NCI-H1048 (cell line): ENCODE data around the gene LMO1.
A peak's percentile ranks its signal among the peaks of the same experiment; 100 is the strongest.

Experiments used
- DNase-seq: peaks from one replicate; lab custom pipeline; 2025; lab: John Stamatoyannopoulos, UW

LMO1 gene

DNA sequence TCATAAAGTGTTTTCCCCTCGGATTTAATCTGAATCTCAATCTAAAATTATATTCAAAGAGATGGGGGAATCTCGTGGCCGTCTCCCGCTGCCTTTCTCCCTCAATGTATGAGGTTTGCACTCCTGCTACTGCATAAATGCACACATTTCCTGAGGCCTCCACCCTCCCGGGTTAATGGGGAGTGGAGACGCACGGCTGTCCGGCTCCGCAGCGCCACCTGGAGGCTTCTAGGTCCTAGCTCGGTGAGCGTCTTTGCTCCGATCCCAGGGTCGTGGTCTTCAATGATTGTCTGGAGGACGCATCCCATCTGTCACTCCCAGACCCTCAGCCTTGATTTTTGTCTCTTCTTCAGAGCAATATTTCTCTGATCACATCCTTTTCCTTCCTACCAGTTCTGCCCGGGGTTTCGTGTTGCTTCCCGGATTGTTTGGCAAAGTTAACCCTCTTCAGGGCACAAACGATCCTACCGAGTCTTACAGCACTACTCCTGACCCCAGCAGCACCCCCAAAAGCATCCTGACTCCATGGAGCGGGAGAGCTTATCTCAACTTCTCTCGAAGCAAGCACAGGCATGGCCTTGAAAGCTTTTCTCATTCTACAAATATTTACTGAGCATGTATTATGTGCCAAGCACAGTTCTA, at the start of gene LMO1:
TSS of gene LMO1 (minus strand) at position 110 of the 642 bp plus-strand sequence. CDS start 516 bp downstream, outside the sequence.
- peak; percentile 40 for DNase-seq

- DNase-seq, result no peak
Measured at GRCh38 chr11:8312986-8313385, 49.3 kb upstream of the LMO1 start.

- no peak for DNase-seq
Measured at GRCh38 chr11:8311366-8311765, 47.7 kb upstream of the LMO1 start.

GRCh38 chr11:8310743-8311298, 47.1 kb upstream of the LMO1 start:
- no peak for DNase-seq

DNA sequence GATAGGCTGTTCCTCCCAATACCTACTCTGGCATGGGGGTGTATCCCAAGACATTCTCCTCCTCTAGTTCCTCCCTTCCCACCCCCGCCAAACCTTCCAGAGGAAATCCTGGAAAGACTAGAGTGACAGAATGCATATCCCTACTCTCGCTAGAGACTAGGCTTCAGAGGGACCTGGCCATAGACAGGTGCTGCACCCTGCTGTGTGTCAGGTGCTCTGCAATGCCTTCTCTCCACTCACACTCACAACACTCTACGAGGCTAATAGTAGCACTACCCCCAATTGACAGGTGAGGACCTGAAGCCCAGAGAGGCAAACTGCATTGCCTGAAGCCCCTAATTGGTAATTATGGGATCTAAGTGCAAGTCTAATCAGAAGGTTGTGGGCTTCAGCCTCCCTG, 46.2 kb upstream of the LMO1 start:
- no peak for DNase-seq

- no peak for DNase-seq
Measured at GRCh38 chr11:8309311-8309710, 45.6 kb upstream of the LMO1 start.

DNA sequence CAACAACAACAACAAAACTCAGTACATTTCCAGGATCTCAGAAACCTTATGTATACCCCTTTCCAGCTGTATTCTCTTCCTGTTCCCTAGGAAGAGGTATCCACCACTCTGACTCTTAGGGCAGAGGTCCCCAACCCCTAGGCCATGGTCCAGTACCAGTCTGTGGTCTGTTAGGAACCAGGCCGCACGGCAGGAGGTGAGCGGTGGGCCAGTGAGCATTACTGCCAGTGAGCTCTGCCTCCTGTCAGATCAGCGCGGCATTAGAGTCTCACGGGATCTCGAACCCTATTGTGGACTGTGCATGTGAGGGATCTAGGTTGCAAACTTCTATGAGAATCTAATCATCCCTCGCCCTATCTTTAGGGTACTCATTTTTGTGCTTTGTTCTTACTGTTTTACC, 43.9 kb upstream of the LMO1 start:
- DNase-seq, result no peak

DNA sequence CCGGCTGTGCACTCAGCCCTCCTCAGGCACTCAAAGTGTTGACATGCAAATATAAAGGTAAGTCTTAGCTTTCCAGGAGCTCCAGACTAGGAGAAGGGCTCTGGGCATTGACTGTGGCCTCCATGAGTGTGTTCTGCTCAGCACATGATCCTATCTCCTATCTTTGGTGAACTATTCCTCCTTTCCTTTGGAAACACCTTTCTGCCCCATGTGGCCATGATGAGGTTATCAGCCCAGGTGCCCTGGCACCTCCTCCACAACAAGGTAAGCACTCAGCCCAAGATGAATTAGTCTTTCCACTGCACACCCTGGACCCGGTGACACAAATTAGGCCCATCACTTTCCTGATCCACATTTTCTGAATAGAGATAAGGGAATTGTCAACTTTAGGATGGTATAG, 37.9 kb upstream of the LMO1 start:
- DNase-seq, result no peak

GRCh38 chr11:8298801-8299786, 35.4 kb upstream of the LMO1 start:
- no peak for DNase-seq

DNA sequence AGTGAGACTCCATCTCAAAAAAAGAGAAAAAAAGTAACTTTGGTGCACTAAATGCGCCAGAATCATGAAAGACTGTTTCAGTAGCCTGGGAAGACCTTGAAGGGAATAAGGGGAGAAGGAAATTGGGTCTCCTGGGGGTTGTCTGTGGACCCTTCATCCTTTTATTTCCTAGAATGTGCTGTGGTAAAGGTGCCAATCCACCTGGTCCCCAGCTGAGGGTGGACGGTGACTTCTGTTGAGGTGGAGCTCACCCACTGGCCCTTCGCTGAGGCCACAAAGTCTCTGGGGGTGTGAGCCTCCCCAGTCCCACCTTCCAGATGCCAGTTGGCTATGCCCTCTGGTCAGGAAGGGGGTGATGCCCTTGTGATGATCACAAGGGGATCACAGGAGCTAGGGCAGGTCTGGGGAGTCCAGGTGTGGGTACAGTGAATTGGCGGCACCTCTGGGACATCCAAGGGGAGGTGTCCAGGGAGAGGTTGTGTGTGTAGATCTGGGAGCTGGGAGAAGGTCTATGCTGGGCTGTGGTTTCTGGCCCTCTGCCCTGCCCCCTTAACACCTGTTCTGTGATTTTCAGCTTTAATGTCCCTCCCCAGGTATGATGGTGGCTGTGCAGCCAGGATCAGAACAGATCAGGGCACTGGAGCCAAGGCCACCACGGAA, 34.2 kb upstream of the LMO1 start:
- DNase-seq, result no peak

DNA sequence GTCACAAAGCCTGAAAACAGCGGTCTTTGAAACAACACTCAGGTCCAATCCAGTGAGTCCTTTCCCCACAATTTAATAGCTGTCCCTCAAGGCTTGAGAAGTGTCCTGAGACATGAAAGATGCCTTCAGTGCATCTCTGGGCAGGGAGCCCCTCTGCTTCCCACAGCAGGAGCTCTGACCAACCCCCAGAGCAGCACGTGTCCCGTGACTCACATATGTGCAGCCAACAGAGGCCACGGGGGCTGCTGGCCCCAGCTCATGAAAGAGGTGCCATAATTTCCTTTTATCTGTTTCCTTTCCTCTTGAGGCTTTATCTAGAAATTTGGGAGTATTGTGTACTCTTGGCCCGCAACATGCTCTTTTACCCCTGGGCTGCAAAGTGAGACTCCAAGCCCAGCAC, 33.2 kb upstream of the LMO1 start:
- DNase-seq, result no peak

DNA sequence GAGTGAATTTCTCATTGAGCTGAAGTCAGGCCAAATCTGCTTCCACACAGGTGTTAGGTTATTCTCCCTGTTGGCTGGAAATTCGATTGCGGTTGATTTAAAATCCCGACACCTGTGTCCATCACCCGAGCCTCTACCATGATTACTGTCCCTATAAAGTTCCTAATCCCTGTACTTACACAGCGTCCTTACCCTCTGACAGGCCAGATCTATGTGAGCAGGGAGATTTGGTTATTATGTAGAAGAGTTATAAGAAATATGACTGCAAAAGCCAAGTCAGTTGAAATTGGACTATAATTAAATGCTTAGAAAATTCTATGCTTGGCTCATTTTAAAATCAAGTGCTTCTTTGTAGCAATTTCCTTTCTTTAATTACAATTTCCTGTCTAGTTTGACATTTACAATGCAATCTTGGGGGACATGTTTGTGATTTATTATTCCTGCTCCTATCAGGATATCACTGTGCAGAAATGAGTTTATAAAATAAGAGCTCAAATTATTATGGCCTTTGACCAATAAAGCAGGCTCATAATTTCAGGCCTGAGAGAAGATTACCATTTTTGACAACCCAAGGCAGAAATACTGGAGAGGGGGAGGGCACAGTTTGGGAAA, 32.5 kb upstream of the LMO1 start:
- DNase-seq, result no peak

GRCh38 chr11:8294251-8294935, 30.7 kb upstream of the LMO1 start:
- no peak for DNase-seq

DNA sequence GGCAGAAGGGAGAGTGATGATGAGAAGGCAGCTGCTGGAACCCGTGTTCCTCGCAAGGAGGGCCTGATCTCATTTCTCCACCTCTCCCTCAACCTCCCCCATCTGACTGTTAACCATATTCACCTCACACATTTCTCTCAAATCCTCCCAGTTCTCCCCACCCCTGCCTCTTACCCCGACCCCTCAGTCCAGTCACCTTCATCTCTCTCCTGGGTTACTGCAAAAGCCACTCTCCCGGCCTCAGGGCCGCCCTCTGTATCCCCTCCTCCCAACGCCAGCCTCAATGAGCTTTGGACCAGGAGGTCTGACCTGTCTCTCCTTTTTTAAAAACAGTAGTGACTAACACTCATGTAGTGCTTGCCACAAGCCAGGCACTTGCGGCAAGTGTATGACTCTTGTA, 29.5 kb upstream of the LMO1 start:
- DNase-seq, result no peak

- no peak for DNase-seq
Measured at GRCh38 chr11:8292351-8292750, 28.7 kb upstream of the LMO1 start.

- DNase-seq, result no peak
Measured at GRCh38 chr11:8291421-8292350, 28.0 kb upstream of the LMO1 start.

DNA sequence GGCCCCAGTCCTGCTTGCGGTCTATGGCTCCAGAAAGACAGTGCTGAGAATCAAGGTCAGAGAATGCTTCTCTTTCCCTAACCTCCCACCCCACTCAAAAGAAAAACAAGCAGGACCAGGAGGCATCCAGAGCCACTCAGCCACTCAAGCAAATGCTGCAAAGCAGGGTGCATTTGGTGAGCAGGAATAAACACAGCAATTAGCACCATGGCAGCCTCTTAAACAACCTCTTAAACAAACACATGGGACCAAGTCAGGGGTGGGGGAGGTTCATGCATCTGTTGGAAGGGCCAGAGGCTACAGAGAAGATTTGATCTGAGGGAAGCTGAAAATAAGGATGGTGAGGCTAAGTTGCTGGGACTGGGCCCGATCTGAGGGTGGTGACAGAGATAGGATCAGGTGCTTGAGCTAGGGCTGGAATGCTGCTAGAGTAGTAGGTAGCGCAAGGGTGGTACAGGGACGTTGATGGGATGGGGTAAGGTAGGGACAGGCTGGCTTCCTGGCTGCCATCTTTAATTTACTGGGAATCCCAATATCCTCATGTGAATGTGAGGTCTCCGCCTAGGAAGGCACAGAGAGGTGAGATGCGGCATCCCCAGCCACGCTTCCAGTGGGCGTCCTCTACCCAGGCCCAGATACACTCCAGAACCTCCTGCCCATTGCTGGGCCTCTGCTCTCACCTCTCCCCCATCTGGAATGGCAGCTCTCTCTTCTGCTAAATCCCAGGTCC, 26.6 kb upstream of the LMO1 start:
- no peak for DNase-seq

DNA sequence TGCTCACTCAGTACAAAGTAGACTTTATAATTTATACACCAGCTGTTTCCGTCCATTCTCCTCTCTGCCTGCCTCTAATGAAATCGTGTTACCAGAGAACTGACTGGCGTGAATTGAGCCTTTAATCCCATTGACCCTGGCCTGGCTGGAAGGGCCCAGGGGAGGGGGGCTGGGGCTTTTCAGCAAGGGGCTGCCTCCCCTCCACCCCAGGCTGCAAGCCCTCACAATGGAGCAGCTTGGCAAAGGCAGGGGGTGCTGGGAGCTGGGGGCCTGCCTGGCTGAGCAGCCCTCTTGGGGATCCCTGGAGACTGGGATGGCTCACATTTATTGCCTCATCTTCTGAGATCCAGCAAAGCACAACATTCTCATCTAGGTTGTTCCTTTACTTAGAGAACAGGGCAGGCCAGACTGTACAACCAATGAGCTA, 25.8 kb upstream of the LMO1 start:
- DNase-seq, result no peak

GRCh38 chr11:8288824-8289491, 25.3 kb upstream of the LMO1 start:
- DNase-seq, result peak; percentile 13
